Activated CD4-positive, alpha-beta T cell treated with anti-CD3 and anti-CD28 coated beads, Interleukin-2, amount 50 U/mL, for 16 hours (primary cell): Measurements from ENCODE around the gene RAB6B.

Experiments
- DNase-seq: peaks from one replicate; pipeline ENCODE4 v3.0.0-alpha.2; 2020

The RAB6B gene

GRCh38 chr3:133834621-133835417 is 60.9 kb downstream of the RAB6B start:
- DNase-seq, result no peak

- DNase-seq, result no peak
These were observed 61.6 kb downstream of the RAB6B start for GRCh38 chr3:133833880-133834620.

GRCh38 chr3:133833267-133833666 is 62.4 kb downstream of the RAB6B start:
- DNase-seq, result no peak

- no peak for DNase-seq
These were observed 62.9 kb downstream of the RAB6B start for GRCh38 chr3:133832802-133833144.

- DNase-seq, result no peak
These were observed 63.5 kb downstream of the RAB6B start for GRCh38 chr3:133831966-133832801.

GRCh38 chr3:133830071-133830470 is 65.6 kb downstream of the RAB6B start:
- no peak for DNase-seq

- DNase-seq, result no peak
These were observed 66.4 kb downstream of the RAB6B start for GRCh38 chr3:133829310-133829707.

GRCh38 chr3:133828576-133829309 is 66.9 kb downstream of the RAB6B start:
- no peak for DNase-seq

- DNase-seq, result no peak
These were observed 68.0 kb downstream of the RAB6B start for GRCh38 chr3:133827684-133828083.

GRCh38 chr3:133827136-133827535 is 68.5 kb downstream of the RAB6B start:
- DNase-seq, result no peak

- no peak for DNase-seq
These were observed 69.5 kb downstream of the RAB6B start for GRCh38 chr3:133825969-133826727.

- no peak for DNase-seq
These were observed 70.7 kb downstream of the RAB6B start for GRCh38 chr3:133824961-133825485.

- DNase-seq, result no peak
These were observed 73.7 kb downstream of the RAB6B start for GRCh38 chr3:133821767-133822638.

- no peak for DNase-seq
These were observed 74.6 kb downstream of the RAB6B start for GRCh38 chr3:133820889-133821675.

- DNase-seq, result no peak
These were observed 75.6 kb downstream of the RAB6B start for GRCh38 chr3:133820129-133820528.

GRCh38 chr3:133815386-133815785 is 80.3 kb downstream of the RAB6B start:
- no peak for DNase-seq

- no peak for DNase-seq
These were observed 82.8 kb downstream of the RAB6B start for GRCh38 chr3:133812872-133813271.

- DNase-seq, result peak; percentile 98
These were observed 89.8 kb downstream of the RAB6B start, which contains the start of gene SRPRB for GRCh38 chr3:133805702-133806475. Gene SRPRB (plus strand): TSS chr3:133805815. CDS start chr3:133805849, 34 bp downstream.

- no peak for DNase-seq
These were observed 90.3 kb downstream of the RAB6B start for GRCh38 chr3:133805384-133805701.
